Muscle layer of duodenum (tissue), 2 donors: Measurements from ENCODE around the gene SLC22A23.

Source experiments
- H3K27ac ChIP-seq: one replicate; pipeline ENCODE4 v1.7.0; 2013; ENCODE audit warnings: mild to moderate bottlenecking, low read length
- H3K27me3 ChIP-seq: one replicate; pipeline ENCODE4 v1.7.0; 2013; ENCODE audit warnings: low read depth, mild to moderate bottlenecking, control low read depth, low read length
- H3K36me3 ChIP-seq, 2 donors: one replicate each; pipeline ENCODE4 v1.7.0; 2013; ENCODE audit warnings: low read length in 2 of 2, control low read depth in 1 of 2, mild to moderate bottlenecking in 1 of 2; ENCODE audit not compliant: insufficient read depth in 2 of 2, control insufficient read depth in 1 of 2
- H3K4me1 ChIP-seq, 2 donors: one replicate each; pipeline ENCODE4 v1.7.0; 2013; ENCODE audit warnings: low read length in 2 of 2, mild to moderate bottlenecking in 2 of 2, control low read depth in 1 of 2, moderate library complexity in 1 of 2; ENCODE audit not compliant: insufficient read depth in 2 of 2, control insufficient read depth in 1 of 2
- H3K4me3 ChIP-seq, 2 donors: one replicate each; pipeline ENCODE4 v1.7.0; 2013; ENCODE audit warnings: low read length in 2 of 2, low read depth in 1 of 2, mild to moderate bottlenecking in 1 of 2
- H3K9me3 ChIP-seq, 2 donors: one replicate each; pipeline ENCODE4 v1.7.0; 2013; ENCODE audit warnings: low read length in 2 of 2, control low read depth in 1 of 2, mild to moderate bottlenecking in 1 of 2; ENCODE audit not compliant: control insufficient read depth in 1 of 2
- donor health status: healthy.

The SLC22A23 gene

GRCh38 chr6:3292431-3293197 is 164.2 kb downstream of the SLC22A23 start:
- Histone ChIP-seq H3K27ac (no peak overlapping the region), H3K36me3 (peaks cover 2 to 4% of the 10 kb centered on the region in 2 donors), H3K27me3 (no peaks in the 10 kb centered on the region), H3K4me3 (no peak overlapping the region), H3K4me1 (no peaks in the 10 kb centered on the region), H3K9me3 (no peaks in the 10 kb centered on the region)

GRCh38 chr6:3291987-3292386 is 164.9 kb downstream of the SLC22A23 start:
- H3K9me3 ChIP-seq, result no peaks in the 10 kb centered on the region
- no peak overlapping the region for H3K4me3 ChIP-seq
- H3K27me3 ChIP-seq, result no peaks in the 10 kb centered on the region
- peaks cover under 1 to 1% of the 10 kb centered on the region in 2 donors for H3K36me3 ChIP-seq
- H3K4me1 ChIP-seq, result no peaks in the 10 kb centered on the region
- H3K27ac ChIP-seq, result no peak overlapping the region

GRCh38 chr6:3291346-3291745 is 165.5 kb downstream of the SLC22A23 start:
- no peaks in the 10 kb centered on the region for H3K9me3 ChIP-seq
- no peaks in the 10 kb centered on the region for H3K27me3 ChIP-seq
- H3K4me3 ChIP-seq, result no peak overlapping the region
- no peaks in the 10 kb centered on the region for H3K4me1 ChIP-seq
- H3K36me3 ChIP-seq, result peaks cover 0 to 7% of the 10 kb centered on the region in 2 donors
- no peak overlapping the region for H3K27ac ChIP-seq

DNA sequence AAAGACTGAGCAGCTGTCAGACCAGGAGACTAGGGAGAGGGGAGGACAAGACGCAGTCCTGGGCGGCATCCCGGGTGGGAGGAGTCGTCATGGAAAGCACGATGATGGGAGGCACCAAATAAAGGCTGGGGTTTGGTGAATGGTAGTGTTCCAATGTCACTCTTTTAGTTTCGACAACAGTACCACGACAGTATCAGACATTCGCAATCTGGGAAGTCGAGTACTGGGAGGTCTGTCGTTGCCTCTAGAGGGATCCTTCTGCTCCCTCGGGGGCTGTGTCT is 166.0 kb downstream of the SLC22A23 start:
- no peak overlapping the region for H3K4me3 ChIP-seq

GRCh38 chr6:3290149-3290930 is 166.5 kb downstream of the SLC22A23 start:
- Histone ChIP-seq H3K27me3 (no peaks in the 10 kb centered on the region), H3K27ac (no peak overlapping the region), H3K4me1 (no peaks in the 10 kb centered on the region), H3K9me3 (no peaks in the 10 kb centered on the region), H3K36me3 (peaks cover 0 to 7% of the 10 kb centered on the region in 2 donors), H3K4me3 (no peak overlapping the region)

More for the DNA sequence above, 166.0 kb downstream of the SLC22A23 start:
- Histone ChIP-seq H3K27ac (no peak overlapping the region), H3K36me3 (peaks cover 0 to 7% of the 10 kb centered on the region in 2 donors), H3K9me3 (no peaks in the 10 kb centered on the region), H3K4me1 (no peaks in the 10 kb centered on the region), H3K27me3 (no peaks in the 10 kb centered on the region)

- Histone ChIP-seq H3K27ac (no peak overlapping the region), H3K9me3 (no peaks in the 10 kb centered on the region), H3K27me3 (no peaks in the 10 kb centered on the region), H3K4me3 (no peak overlapping the region), H3K4me1 (no peaks in the 10 kb centered on the region), H3K36me3 (peaks cover 0 to 7% of the 10 kb centered on the region in 2 donors)
Observed at GRCh38 chr6:3289664-3290055, 167.2 kb downstream of the SLC22A23 start.

DNA sequence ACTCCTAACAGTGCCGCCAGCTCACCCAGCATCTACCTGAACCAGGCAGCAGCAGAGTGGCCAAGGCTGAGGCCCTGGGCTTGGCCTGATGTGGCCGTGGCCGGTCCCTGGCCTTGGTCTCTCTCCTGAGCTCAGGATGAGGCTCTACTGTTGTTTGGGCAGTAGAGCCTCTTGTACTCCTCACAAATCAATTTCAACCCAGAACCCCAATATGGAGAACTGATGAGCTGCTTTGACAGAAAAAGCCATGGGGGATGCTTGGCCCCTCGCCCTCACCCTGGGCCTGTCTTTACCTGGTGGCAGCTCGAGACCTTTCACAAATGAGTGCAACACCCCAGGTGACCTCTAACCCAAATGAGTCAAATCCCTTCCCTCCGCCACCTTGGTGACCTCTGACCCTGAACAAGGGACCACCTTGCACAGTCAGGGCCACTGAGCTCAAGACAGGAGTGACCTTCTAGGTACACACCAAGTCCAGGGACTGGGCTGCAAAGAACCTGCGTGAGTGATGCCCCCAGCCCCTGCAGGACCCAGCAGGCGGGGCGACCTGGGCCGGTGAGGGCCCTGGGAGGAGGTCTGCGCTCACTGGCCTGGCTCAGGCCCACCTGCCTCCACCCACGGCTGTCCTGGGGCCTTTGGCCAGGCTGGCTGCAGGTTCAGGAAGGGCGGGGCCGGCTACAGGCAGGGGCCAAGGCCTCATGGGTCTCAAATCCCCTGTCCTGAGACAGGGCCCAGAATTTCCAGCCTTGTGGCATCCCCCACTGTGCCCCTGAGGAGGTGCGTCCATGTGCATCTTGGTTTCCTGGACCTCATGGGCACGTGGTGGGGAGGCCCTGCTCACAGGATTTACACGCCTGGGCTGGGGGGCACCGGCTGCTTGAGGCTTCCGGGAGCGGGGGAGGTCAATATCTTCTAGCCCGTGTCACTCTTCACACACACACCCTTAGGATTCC is 167.9 kb downstream of the SLC22A23 start:
- H3K4me3 ChIP-seq, result no peak overlapping the region
- H3K9me3 ChIP-seq, result no peaks in the 10 kb centered on the region
- H3K27me3 ChIP-seq, result no peaks in the 10 kb centered on the region
- peaks cover 0 to 7% of the 10 kb centered on the region in 2 donors for H3K36me3 ChIP-seq
- H3K27ac ChIP-seq, result no peak overlapping the region
- no peaks in the 10 kb centered on the region for H3K4me1 ChIP-seq

DNA sequence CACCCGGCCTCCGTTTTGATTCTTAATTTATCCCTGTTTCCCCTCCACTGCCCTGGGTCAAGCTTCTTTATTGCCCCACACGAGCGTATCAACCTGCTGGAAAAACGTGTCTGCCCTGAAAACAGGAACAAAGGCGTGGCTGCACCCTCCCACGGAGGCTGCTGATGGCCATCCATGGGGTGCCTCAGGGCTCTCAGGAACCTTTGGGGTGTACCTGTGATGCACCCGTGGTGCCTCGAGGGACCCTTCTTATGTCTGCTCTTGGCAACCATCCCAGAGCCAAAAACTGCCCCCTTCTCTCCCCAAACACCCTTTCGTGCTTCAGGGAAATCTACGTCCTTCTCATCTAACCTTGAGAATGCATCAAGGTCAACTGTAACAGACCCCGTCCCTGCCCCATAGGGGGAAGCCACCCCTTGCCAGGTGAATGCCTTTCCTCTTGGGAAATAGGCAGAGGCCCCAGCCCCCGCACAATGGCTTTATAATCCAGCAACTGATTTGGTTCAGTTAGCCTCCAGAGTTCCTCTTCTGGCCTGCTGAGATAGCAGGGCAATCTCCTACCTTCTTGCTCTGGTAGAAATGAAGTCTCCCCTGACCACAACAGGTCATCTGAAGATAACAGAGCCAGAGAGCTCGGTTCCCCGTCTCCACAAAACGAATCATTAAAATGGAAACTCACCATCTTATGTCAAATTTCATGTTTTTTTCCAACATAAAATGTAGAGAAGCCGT is 168.7 kb downstream of the SLC22A23 start:
- no peak overlapping the region for H3K27ac ChIP-seq
- no peaks in the 10 kb centered on the region for H3K27me3 ChIP-seq
- no peaks in the 10 kb centered on the region for H3K4me1 ChIP-seq
- no peak overlapping the region for H3K4me3 ChIP-seq
- peaks cover 0 to 7% of the 10 kb centered on the region in 2 donors for H3K36me3 ChIP-seq
- H3K9me3 ChIP-seq, result no peaks in the 10 kb centered on the region

DNA sequence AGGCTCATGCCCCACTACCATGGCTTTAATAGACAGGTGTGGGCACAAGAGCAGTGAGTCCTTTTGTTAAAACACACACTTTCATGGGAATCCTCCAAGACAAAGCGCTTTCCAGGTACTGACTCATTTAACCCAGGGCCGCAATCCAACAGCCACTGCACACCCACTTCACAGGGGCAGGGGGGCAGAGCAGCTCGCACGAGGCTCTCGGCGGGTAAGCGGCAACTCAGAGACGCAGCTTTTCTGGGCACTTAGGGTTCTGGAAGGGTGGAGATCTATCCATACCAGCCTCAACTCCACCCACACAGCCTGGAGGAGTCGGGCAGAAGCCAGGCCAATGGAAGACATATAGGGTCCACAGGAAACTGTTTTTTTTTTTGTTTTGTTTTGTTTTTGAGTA is 169.5 kb downstream of the SLC22A23 start:
- H3K27me3 ChIP-seq, result no peaks in the 10 kb centered on the region
- H3K9me3 ChIP-seq, result no peaks in the 10 kb centered on the region
- H3K4me3 ChIP-seq, result no peak overlapping the region
- H3K27ac ChIP-seq, result no peak overlapping the region
- H3K4me1 ChIP-seq, result peaks cover 0 to 2% of the 10 kb centered on the region in 2 donors
- H3K36me3 ChIP-seq, result peaks cover 0 to 7% of the 10 kb centered on the region in 2 donors

- Histone ChIP-seq H3K9me3 (no peaks in the 10 kb centered on the region), H3K36me3 (peaks cover 0 to 7% of the 10 kb centered on the region in 2 donors), H3K4me1 (peaks cover 3 to 8% of the 10 kb centered on the region in 2 donors), H3K4me3 (no peak overlapping the region), H3K27me3 (no peaks in the 10 kb centered on the region), H3K27ac (no peak overlapping the region)
Observed at GRCh38 chr6:3286641-3287171, 170.1 kb downstream of the SLC22A23 start.
